OCI-LY7 (cell line): Measurements from ENCODE around the gene GPR42.

Experiments
- CTCF ChIP-seq: fragments of 200-600 bp; sonication (generic); conservative IDR thresholded peaks from 2 replicates; pipeline ENCODE4 v1.5.1; 2014; ENCODE audit warnings: mild to moderate bottlenecking, antibody characterized with exemption, low read length, moderate library complexity, mixed read lengths
- EZH2phosphoT487 ChIP-seq: fragments of 200-600 bp; sonication (generic); IDR thresholded peaks from 2 replicates; pipeline ENCODE4 v1.6.1; 2018; ENCODE audit warnings: low read depth, borderline replicate concordance, mild to moderate bottlenecking, mixed run types, antibody characterized with exemption, low read length, moderate library complexity, mixed read lengths

DNA sequence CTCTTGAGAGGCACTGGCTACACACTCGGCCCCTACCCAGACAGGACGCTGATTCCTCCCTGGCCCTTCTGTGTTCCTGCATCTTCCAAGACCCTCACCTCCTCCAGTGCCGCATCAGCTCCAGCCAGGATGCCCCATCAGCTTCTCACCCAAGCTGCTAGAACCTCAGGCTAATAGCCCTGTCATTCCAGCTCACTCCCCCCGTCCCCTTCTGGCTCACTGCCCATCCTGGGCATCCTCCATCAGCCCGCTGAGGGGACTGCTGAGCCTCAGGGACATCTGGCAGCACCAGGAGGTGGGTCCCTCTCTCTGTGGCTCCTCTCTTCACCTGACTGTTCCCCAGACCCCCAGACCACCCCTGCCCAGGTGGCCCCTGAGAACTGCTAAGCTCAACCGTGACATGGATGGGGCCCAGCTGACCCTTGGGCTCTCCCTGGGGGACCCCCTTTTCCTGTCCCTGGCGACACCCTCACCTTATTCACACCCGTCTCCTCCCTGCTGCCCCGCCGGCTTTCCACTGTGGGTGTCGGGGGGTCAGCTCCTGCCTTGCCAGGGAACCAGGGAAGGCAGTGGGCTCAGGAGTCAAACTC is 7.8 kb upstream of the GPR42 start:
- no peak for TF ChIP-seq CTCF
- TF ChIP-seq EZH2phosphoT487 = no peak
